Activated naive CD8-positive, alpha-beta T cell treated with anti-CD3 and anti-CD28 coated beads, Interleukin-2, amount 50 U/mL, for 16 hours (primary cell): Measurements from ENCODE around the gene CRYBB1.

ENCODE experiments used
- DNase-seq: peaks from one replicate; pipeline ENCODE4 v3.0.0-alpha.2; 2020; ENCODE audit warnings: low read depth, low spot score

CRYBB1 gene

GRCh38 chr22:26579331-26579886 is 38.4 kb downstream of the CRYBB1 start:
- no peak for DNase-seq

GRCh38 chr22:26577081-26577480 is 40.7 kb downstream of the CRYBB1 start:
- DNase-seq = no peak

- no peak for DNase-seq
Observed at GRCh38 chr22:26576026-26576680, 41.7 kb downstream of the CRYBB1 start.

- no peak for DNase-seq
Observed at GRCh38 chr22:26574001-26574723, 43.7 kb downstream of the CRYBB1 start.

GRCh38 chr22:26573026-26573662 is 44.7 kb downstream of the CRYBB1 start:
- no peak for DNase-seq

- DNase-seq = no peak
Observed at GRCh38 chr22:26570864-26571525, 46.8 kb downstream of the CRYBB1 start.

- no peak for DNase-seq
Observed at GRCh38 chr22:26570115-26570514, 47.7 kb downstream of the CRYBB1 start.

GRCh38 chr22:26568207-26568706 is 49.6 kb downstream of the CRYBB1 start:
- DNase-seq = no peak

GRCh38 chr22:26567610-26568009 is 50.2 kb downstream of the CRYBB1 start:
- no peak for DNase-seq

GRCh38 chr22:26566994-26567393 is 50.8 kb downstream of the CRYBB1 start:
- no peak for DNase-seq

- no peak for DNase-seq
Observed at GRCh38 chr22:26565889-26566288, 51.9 kb downstream of the CRYBB1 start.

GRCh38 chr22:26565181-26565580 is 52.6 kb downstream of the CRYBB1 start:
- DNase-seq = no peak

- DNase-seq = no peak
Observed at GRCh38 chr22:26564672-26565071, 53.2 kb downstream of the CRYBB1 start.

GRCh38 chr22:26564181-26564580 is 53.6 kb downstream of the CRYBB1 start:
- DNase-seq = no peak

GRCh38 chr22:26563022-26563421 is 54.8 kb downstream of the CRYBB1 start:
- DNase-seq = no peak

- DNase-seq = no peak
Observed at GRCh38 chr22:26561756-26562417, 55.9 kb downstream of the CRYBB1 start.

- no peak for DNase-seq
Observed at GRCh38 chr22:26559961-26560575, 57.8 kb downstream of the CRYBB1 start.

- DNase-seq = no peak
Observed at GRCh38 chr22:26558248-26558895, 59.5 kb downstream of the CRYBB1 start.

GRCh38 chr22:26556904-26557303 is 60.9 kb downstream of the CRYBB1 start:
- no peak for DNase-seq

GRCh38 chr22:26555478-26555877 is 62.3 kb downstream of the CRYBB1 start:
- DNase-seq = no peak
